ENCODE data around the gene ARHGEF26. TPM values are rescaled to one million over a fixed set of nuclear protein-coding genes. Genes with fewer than 3 reads are reported as not detected.

Gene ARHGEF26
- total RNA-seq, 1 experiment from 2014 or later, result not detected

DNA sequence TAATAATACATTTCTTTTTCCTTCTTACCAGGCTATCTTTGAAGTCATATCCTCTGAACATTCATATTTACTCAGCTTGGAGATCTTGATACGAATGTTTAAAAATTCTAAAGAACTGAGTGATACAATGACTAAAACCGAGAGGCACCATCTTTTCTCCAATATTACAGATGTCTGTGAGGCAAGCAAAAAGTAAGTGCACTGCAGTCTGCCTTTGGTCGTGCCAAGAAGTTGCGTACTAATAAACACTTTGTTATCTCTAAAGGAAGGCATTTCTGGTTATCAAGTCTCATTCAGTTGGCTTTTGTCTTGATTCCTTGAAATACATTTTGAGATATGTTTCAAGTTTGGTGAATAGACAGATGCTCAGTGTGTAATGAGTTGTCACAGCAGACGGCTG lies 31.6 kb downstream of the ARHGEF26 start:
- H3K4me3 ChIP-seq (ENCODE audit: low read length), result no peak overlapping the region
- no peaks in the 10 kb centered on the region for H4K20me1 ChIP-seq (ENCODE audit: insufficient read depth, low read depth, low read length)
- no peak for DNase-seq
- H2AFZ ChIP-seq (ENCODE audit: low read length), result no peak overlapping the region
- no peaks in the 10 kb centered on the region for H3K79me2 ChIP-seq (ENCODE audit: low read length)
- H3K4me2 ChIP-seq (ENCODE audit: low read depth, low read length, poor library complexity, severe bottlenecking), result no peak overlapping the region
- H3K4me1 ChIP-seq (ENCODE audit: low read length), result no peaks in the 10 kb centered on the region
- H3K9me2 ChIP-seq (replicated peaks; ENCODE audit: insufficient read depth, low read length), result no peaks in the 10 kb centered on the region
- H3K9me3 ChIP-seq (ENCODE audit: low read length), result no peaks in the 10 kb centered on the region
- H3K36me3 ChIP-seq (ENCODE audit: insufficient read depth, low read length), result no peaks in the 10 kb centered on the region
- no peaks in the 10 kb centered on the region for H3K27me3 ChIP-seq (ENCODE audit: low read length)
- no peak overlapping the region for H3K9ac ChIP-seq (ENCODE audit: low read length)
- H3K27ac ChIP-seq (ENCODE audit: low read length), result no peak overlapping the region

DNA sequence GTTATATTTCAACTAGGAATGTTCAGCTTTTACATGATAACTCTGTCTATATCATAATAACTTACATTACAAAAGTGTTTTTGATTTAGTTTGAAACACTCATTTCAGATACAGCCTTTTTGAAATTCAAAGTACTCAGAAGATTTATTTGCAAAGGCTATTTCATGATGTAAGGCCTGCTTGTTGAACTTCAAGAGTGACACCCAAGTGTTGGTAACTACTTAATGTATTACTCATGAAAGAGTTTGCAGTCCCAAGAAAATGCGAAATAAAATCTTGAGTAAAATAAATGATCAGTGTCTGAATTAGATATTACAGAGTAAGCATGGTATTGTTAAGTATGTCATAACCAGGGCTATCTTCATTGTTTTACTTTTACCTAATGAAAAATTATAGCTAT lies 35.3 kb downstream of the ARHGEF26 start:
- Histone ChIP-seq H3K4me3 (ENCODE audit: low read length) (no peak overlapping the region), H2AFZ (ENCODE audit: low read length) (no peak overlapping the region), H3K79me2 (ENCODE audit: low read length) (no peaks in the 10 kb centered on the region), H3K4me2 (ENCODE audit: low read depth, low read length, poor library complexity, severe bottlenecking) (no peak overlapping the region), H3K36me3 (ENCODE audit: insufficient read depth, low read length) (no peaks in the 10 kb centered on the region), H3K9me3 (ENCODE audit: low read length) (no peaks in the 10 kb centered on the region), H3K9me2 (replicated peaks; ENCODE audit: insufficient read depth, low read length) (no peaks in the 10 kb centered on the region), H4K20me1 (ENCODE audit: insufficient read depth, low read depth, low read length) (no peaks in the 10 kb centered on the region), H3K4me1 (ENCODE audit: low read length) (no peaks in the 10 kb centered on the region), H3K27me3 (ENCODE audit: low read length) (no peaks in the 10 kb centered on the region), H3K27ac (ENCODE audit: low read length) (no peak overlapping the region), H3K9ac (ENCODE audit: low read length) (no peak overlapping the region)
- DNase-seq, result peak; percentile 36

DNA sequence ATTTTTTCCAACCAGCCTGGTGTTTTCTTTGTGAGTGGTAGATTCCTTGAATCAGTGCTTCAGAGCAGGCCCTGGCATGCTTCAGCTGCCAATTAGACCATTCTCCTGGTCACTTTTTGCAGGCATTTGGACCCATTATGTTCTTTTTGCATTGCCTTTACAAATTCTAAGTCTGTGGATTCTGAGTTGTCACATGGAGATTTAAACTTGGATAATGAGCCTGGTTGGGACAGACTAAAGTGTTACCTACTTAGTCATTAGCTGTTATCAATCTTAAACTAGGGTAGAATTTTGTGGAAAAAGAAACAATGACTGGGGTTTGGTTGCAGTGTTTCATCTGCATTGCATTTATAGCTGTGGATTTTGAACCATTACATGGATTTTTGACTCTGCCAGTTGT lies 40.6 kb downstream of the ARHGEF26 start:
- Histone ChIP-seq H3K27ac (ENCODE audit: low read length) (no peak overlapping the region), H3K9me3 (ENCODE audit: low read length) (no peaks in the 10 kb centered on the region), H4K20me1 (ENCODE audit: insufficient read depth, low read depth, low read length) (no peaks in the 10 kb centered on the region), H3K36me3 (ENCODE audit: insufficient read depth, low read length) (no peaks in the 10 kb centered on the region), H3K4me1 (ENCODE audit: low read length) (no peaks in the 10 kb centered on the region), H3K27me3 (ENCODE audit: low read length) (no peaks in the 10 kb centered on the region), H3K79me2 (ENCODE audit: low read length) (no peaks in the 10 kb centered on the region), H2AFZ (ENCODE audit: low read length) (no peak overlapping the region), H3K4me3 (ENCODE audit: low read length) (no peak overlapping the region), H3K9me2 (replicated peaks; ENCODE audit: insufficient read depth, low read length) (no peaks in the 10 kb centered on the region), H3K4me2 (ENCODE audit: low read depth, low read length, poor library complexity, severe bottlenecking) (no peak overlapping the region), H3K9ac (ENCODE audit: low read length) (no peak overlapping the region)
- DNase-seq, result peak; percentile 20

DNA sequence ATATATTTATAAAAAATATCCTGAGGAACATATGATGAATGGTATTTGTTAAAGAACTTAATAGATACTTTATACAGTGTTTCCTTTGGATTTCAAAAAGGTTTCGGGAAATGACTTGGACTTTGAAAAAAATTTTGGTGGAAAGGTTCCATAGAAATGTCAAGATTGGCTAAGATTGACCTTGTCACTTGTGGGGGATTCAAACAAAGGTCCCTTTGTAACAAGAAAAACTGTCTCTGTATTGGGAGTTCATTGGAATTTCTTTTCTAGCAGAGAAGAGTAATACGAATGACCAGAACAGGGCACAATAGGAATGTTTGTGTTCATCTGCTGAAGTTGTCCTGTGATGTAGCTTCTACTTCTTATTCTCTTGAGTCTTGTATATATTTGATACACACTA lies 43.2 kb downstream of the ARHGEF26 start:
- H3K27me3 ChIP-seq (ENCODE audit: low read length), result no peaks in the 10 kb centered on the region
- no peaks in the 10 kb centered on the region for H3K79me2 ChIP-seq (ENCODE audit: low read length)
- no peak for DNase-seq
- H4K20me1 ChIP-seq (ENCODE audit: insufficient read depth, low read depth, low read length), result no peaks in the 10 kb centered on the region
- no peak overlapping the region for H2AFZ ChIP-seq (ENCODE audit: low read length)
- no peaks in the 10 kb centered on the region for H3K36me3 ChIP-seq (ENCODE audit: insufficient read depth, low read length)
- H3K4me2 ChIP-seq (ENCODE audit: low read depth, low read length, poor library complexity, severe bottlenecking), result no peak overlapping the region
- H3K27ac ChIP-seq (ENCODE audit: low read length), result no peak overlapping the region
- H3K4me3 ChIP-seq (ENCODE audit: low read length), result no peak overlapping the region
- no peak overlapping the region for H3K9ac ChIP-seq (ENCODE audit: low read length)
- H3K9me2 ChIP-seq (replicated peaks; ENCODE audit: insufficient read depth, low read length), result no peaks in the 10 kb centered on the region
- no peaks in the 10 kb centered on the region for H3K4me1 ChIP-seq (ENCODE audit: low read length)
- no peaks in the 10 kb centered on the region for H3K9me3 ChIP-seq (ENCODE audit: low read length)

DNA sequence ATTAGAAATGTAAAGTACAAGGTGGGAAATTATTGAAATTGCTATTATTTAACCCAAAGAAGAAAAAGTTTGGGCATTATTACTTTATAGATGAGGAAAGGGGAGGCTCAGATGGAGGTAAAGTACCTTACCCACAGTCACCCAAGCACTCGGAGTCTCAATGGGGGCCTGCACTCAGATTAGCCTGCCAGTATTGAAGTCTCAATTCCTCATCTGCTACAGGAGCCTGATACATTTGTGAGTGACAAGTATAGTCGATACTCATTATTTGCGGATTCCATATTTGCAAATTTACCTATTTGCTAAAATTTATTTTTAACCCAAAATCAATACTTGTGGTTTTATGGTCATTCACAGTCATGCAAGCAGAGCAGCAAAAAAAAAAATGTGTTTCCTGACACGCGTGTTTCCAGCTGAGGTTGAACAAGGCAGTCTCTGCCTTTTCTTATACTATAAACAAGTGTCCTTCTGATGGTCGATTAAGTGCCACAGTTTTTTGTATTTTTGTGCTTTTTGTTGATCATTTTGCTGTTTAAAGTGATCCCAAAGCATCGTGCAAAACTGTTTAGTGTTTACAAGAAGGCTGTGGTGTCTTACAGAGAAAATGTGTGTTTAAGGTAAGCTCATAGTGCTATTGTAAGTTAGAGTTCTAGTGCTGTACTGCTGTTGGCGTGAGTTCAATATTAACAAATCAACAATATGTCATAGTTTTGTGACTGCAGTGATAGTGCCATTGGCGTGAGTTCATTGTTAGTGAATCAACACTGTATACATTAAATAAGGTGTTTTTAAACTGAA lies 48.0 kb downstream of the ARHGEF26 start:
- Histone ChIP-seq H3K4me2 (ENCODE audit: low read depth, low read length, poor library complexity, severe bottlenecking) (no peak overlapping the region), H3K4me1 (ENCODE audit: low read length) (no peaks in the 10 kb centered on the region), H3K79me2 (ENCODE audit: low read length) (no peaks in the 10 kb centered on the region), H3K9ac (ENCODE audit: low read length) (no peak overlapping the region), H3K27me3 (ENCODE audit: low read length) (no peaks in the 10 kb centered on the region), H3K27ac (ENCODE audit: low read length) (no peak overlapping the region), H4K20me1 (ENCODE audit: insufficient read depth, low read depth, low read length) (no peaks in the 10 kb centered on the region), H3K4me3 (ENCODE audit: low read length) (no peak overlapping the region), H2AFZ (ENCODE audit: low read length) (no peak overlapping the region), H3K36me3 (ENCODE audit: insufficient read depth, low read length) (no peaks in the 10 kb centered on the region), H3K9me3 (ENCODE audit: low read length) (no peaks in the 10 kb centered on the region), H3K9me2 (replicated peaks; ENCODE audit: insufficient read depth, low read length) (no peaks in the 10 kb centered on the region)
- DNase-seq, result no peak

DNA sequence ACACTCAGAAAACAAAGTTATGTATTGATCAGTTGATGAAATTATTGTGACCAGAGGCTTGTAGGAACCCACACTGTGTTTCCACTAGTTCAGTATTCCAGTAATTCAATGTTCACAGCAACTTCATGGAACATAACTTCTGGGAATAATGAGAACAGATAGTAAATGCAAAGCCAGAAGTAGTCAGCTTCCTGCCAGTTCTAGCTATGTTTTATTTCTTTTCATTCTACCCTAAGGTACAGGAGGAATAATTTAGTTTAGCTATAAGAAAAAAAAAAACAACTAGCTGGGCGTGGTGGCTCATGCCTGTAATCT lies 48.6 kb downstream of the ARHGEF26 start:
- Histone ChIP-seq H3K9me2 (replicated peaks; ENCODE audit: insufficient read depth, low read length) (no peaks in the 10 kb centered on the region), H3K4me3 (ENCODE audit: low read length) (no peak overlapping the region), H2AFZ (ENCODE audit: low read length) (no peak overlapping the region), H3K79me2 (ENCODE audit: low read length) (no peaks in the 10 kb centered on the region), H3K27me3 (ENCODE audit: low read length) (no peaks in the 10 kb centered on the region), H3K9me3 (ENCODE audit: low read length) (no peaks in the 10 kb centered on the region), H3K9ac (ENCODE audit: low read length) (no peak overlapping the region), H4K20me1 (ENCODE audit: insufficient read depth, low read depth, low read length) (no peaks in the 10 kb centered on the region), H3K4me1 (ENCODE audit: low read length) (no peaks in the 10 kb centered on the region), H3K4me2 (ENCODE audit: low read depth, low read length, poor library complexity, severe bottlenecking) (no peak overlapping the region), H3K36me3 (ENCODE audit: insufficient read depth, low read length) (no peaks in the 10 kb centered on the region), H3K27ac (ENCODE audit: low read length) (no peak overlapping the region)
- DNase-seq, result no peak

DNA sequence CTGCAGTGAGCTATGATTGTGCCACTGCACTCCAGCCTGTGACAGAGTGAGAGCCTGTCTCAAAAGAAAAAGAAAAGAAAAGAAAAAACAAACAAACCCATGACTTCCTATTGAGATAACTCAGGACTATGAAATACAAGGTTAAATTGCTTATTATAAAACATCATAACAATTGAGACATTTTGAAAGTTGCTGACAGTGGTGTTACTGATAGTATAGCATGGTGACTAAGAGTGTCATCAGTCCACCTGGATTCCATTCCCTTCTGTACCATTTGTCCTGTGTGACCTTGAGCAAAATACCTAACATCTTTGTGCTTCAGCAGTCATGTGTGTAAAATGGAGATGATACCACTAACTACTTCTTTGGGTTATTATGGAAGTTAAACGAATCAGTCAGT lies 49.1 kb downstream of the ARHGEF26 start:
- no peak overlapping the region for H2AFZ ChIP-seq (ENCODE audit: low read length)
- no peak overlapping the region for H3K4me2 ChIP-seq (ENCODE audit: low read depth, low read length, poor library complexity, severe bottlenecking)
- H3K9me2 ChIP-seq (replicated peaks; ENCODE audit: insufficient read depth, low read length), result no peaks in the 10 kb centered on the region
- H3K9ac ChIP-seq (ENCODE audit: low read length), result no peak overlapping the region
- H3K36me3 ChIP-seq (ENCODE audit: insufficient read depth, low read length), result no peaks in the 10 kb centered on the region
- no peaks in the 10 kb centered on the region for H3K79me2 ChIP-seq (ENCODE audit: low read length)
- DNase-seq, result no peak
- H3K27me3 ChIP-seq (ENCODE audit: low read length), result no peaks in the 10 kb centered on the region
- H3K4me3 ChIP-seq (ENCODE audit: low read length), result no peak overlapping the region
- no peak overlapping the region for H3K27ac ChIP-seq (ENCODE audit: low read length)
- H3K9me3 ChIP-seq (ENCODE audit: low read length), result no peaks in the 10 kb centered on the region
- no peaks in the 10 kb centered on the region for H3K4me1 ChIP-seq (ENCODE audit: low read length)
- H4K20me1 ChIP-seq (ENCODE audit: insufficient read depth, low read depth, low read length), result no peaks in the 10 kb centered on the region

DNA sequence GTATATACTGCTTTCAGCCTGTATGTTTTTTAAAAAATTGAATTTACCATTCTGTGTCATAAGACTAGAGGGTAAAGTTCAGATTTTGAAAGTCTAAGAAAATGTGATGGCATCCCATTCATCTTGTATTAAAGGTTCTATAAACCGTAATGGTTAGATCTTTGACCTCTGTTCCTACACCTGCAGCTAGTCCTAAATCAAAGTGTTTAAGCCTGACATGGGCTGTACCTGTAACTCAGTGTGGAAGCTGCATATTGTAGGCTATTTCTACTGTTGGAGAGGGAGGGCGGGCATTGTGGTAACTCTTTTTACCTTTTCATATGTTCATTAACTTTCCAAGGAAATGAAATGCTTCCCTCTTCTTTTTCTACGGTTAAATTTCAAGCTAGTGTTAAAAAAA lies 53.9 kb downstream of the ARHGEF26 start:
- no peak overlapping the region for H3K4me2 ChIP-seq (ENCODE audit: low read depth, low read length, poor library complexity, severe bottlenecking)
- H3K9ac ChIP-seq (ENCODE audit: low read length), result no peak overlapping the region
- H3K79me2 ChIP-seq (ENCODE audit: low read length), result no peaks in the 10 kb centered on the region
- no peak overlapping the region for H3K27ac ChIP-seq (ENCODE audit: low read length)
- no peak overlapping the region for H3K4me3 ChIP-seq (ENCODE audit: low read length)
- no peaks in the 10 kb centered on the region for H3K4me1 ChIP-seq (ENCODE audit: low read length)
- H2AFZ ChIP-seq (ENCODE audit: low read length), result no peak overlapping the region
- 0 out of 2 replicates have a peak, but pooled peaks cover 2% of the 10 kb centered on the region for H3K27me3 ChIP-seq (ENCODE audit: low read length)
- no peaks in the 10 kb centered on the region for H3K9me3 ChIP-seq (ENCODE audit: low read length)
- no peaks in the 10 kb centered on the region for H3K36me3 ChIP-seq (ENCODE audit: insufficient read depth, low read length)
- no peaks in the 10 kb centered on the region for H4K20me1 ChIP-seq (ENCODE audit: insufficient read depth, low read depth, low read length)
- no peak for DNase-seq
- H3K9me2 ChIP-seq (replicated peaks; ENCODE audit: insufficient read depth, low read length), result no peaks in the 10 kb centered on the region
